T-helper 17 cell (primary cell): ENCODE data around the gene OR10A5. TPM values are rescaled to one million over a fixed set of nuclear protein-coding genes. Genes with fewer than 3 reads are reported as not detected.
"Not testable (repeated sequence)": the region's sequence is repeated elsewhere in the genome, so short reads cannot be mapped to it uniquely, and the experiment has no call there.

Source experiments
- ATAC-seq: fragments of 150-1000 bp; cut with Tn5 transposase; 2 replicates; pipeline ENCODE4 v1.10.0; 2021; ENCODE audit warnings: mild to moderate bottlenecking, moderate library complexity
- DNase-seq, 3 donors: peaks; one replicate each; pipeline versions ENCODE4 v3.0.0 to v3.0.0-alpha.2; 2020 to 2021
- H3K9me3 ChIP-seq: one replicate; pipeline ENCODE4 v1.7.0; 2013; ENCODE audit warnings: low read length, mild to moderate bottlenecking; ENCODE audit not compliant: control insufficient read depth, poor library complexity, severe bottlenecking
- H3K27ac Mint-ChIP-seq: one replicate; pipeline ENCODE4 v1.8.0; 2022; ENCODE audit warnings: mild to moderate bottlenecking, moderate library complexity, mixed read lengths
- H3K27me3 Mint-ChIP-seq: one replicate; pipeline ENCODE4 v1.8.0; 2022; ENCODE audit warnings: mixed read lengths
- H3K36me3 Mint-ChIP-seq: one replicate; pipeline ENCODE4 v1.8.0; 2022; ENCODE audit warnings: low read depth, mixed read lengths
- H3K4me1 Mint-ChIP-seq: one replicate; pipeline ENCODE4 v1.8.0; 2022; ENCODE audit warnings: mild to moderate bottlenecking, mixed read lengths
- H3K4me3 Mint-ChIP-seq: one replicate; pipeline ENCODE4 v1.8.0; 2022; ENCODE audit warnings: mild to moderate bottlenecking, moderate library complexity, mixed read lengths
- total RNA-seq, 4 donors: library from RNA in 2 of 4; stranded (reverse) in 2 of 4; gene quantifications; one replicate each; pipeline ENCODE4 v1.2.3 and lab custom pipeline; 2022 to 2026

The OR10A5 gene
- total RNA-seq, 2 donors from 2014 or later: not detected

GRCh38 chr11:6843670-6844069 lies 1.8 kb upstream of the OR10A5 start:
- Mint-ChIP-seq H3K4me1 (no peaks in the 10 kb centered on the region), H3K27ac (no peak overlapping the region), H3K36me3 (peaks cover 2% of the 10 kb centered on the region), H3K4me3 (no peak overlapping the region), H3K27me3 (peaks cover 31% of the 10 kb centered on the region)
- ATAC-seq (no peak), DNase-seq (no peak)
- H3K9me3 ChIP-seq: no peaks in the 10 kb centered on the region

GRCh38 chr11:6844356-6844755 lies 1.1 kb upstream of the OR10A5 start:
- Mint-ChIP-seq H3K27ac (no peak overlapping the region), H3K36me3 (peaks cover 2% of the 10 kb centered on the region)
- no peak for DNase-seq

GRCh38 chr11:6850526-6850925 lies 5.0 kb downstream of the OR10A5 start:
- no peak for ATAC-seq
- no peak overlapping the region for H3K4me3 Mint-ChIP-seq

More at GRCh38 chr11:6844356-6844755, 1.1 kb upstream of the OR10A5 start:
- H3K4me1 Mint-ChIP-seq: no peaks in the 10 kb centered on the region
- ATAC-seq: no peak
- H3K9me3 ChIP-seq: no peaks in the 10 kb centered on the region
- peaks cover 31% of the 10 kb centered on the region for H3K27me3 Mint-ChIP-seq
- no peak overlapping the region for H3K4me3 Mint-ChIP-seq

GRCh38 chr11:6854801-6855200 lies 9.3 kb downstream of the OR10A5 start:
- not testable (repeated sequence) for ATAC-seq, H3K4me3 Mint-ChIP-seq, H3K27ac Mint-ChIP-seq, H3K27me3 Mint-ChIP-seq, H3K4me1 Mint-ChIP-seq, H3K9me3 ChIP-seq, H3K36me3 Mint-ChIP-seq, DNase-seq

More at GRCh38 chr11:6850526-6850925, 5.0 kb downstream of the OR10A5 start:
- H3K9me3 ChIP-seq: no peaks in the 10 kb centered on the region
- H3K36me3 Mint-ChIP-seq: no peaks in the 10 kb centered on the region
- no peak for DNase-seq
- peaks cover 15% of the 10 kb centered on the region for H3K27me3 Mint-ChIP-seq
- H3K27ac Mint-ChIP-seq: no peak overlapping the region
- no peaks in the 10 kb centered on the region for H3K4me1 Mint-ChIP-seq

GRCh38 chr11:6855971-6856541 lies 10.6 kb downstream of the OR10A5 start:
- no peak overlapping the region for H3K27ac Mint-ChIP-seq

GRCh38 chr11:6856871-6857270 lies 11.4 kb downstream of the OR10A5 start:
- Mint-ChIP-seq H3K27me3 (peaks cover 5% of the 10 kb centered on the region), H3K4me1 (no peaks in the 10 kb centered on the region), H3K27ac (no peak overlapping the region), H3K4me3 (no peak overlapping the region), H3K36me3 (no peaks in the 10 kb centered on the region)
- ATAC-seq (no peak), DNase-seq (no peak)
- H3K9me3 ChIP-seq: no peaks in the 10 kb centered on the region

More at GRCh38 chr11:6855971-6856541, 10.6 kb downstream of the OR10A5 start:
- Mint-ChIP-seq H3K27me3 (peaks cover 5% of the 10 kb centered on the region), H3K4me1 (no peaks in the 10 kb centered on the region), H3K4me3 (no peak overlapping the region), H3K36me3 (no peaks in the 10 kb centered on the region)
- ATAC-seq (no peak), DNase-seq (no peak)
- H3K9me3 ChIP-seq: no peaks in the 10 kb centered on the region

- no peaks in the 10 kb centered on the region for H3K36me3 Mint-ChIP-seq
- H3K27ac Mint-ChIP-seq: no peak within 1 kb of the TSS
- no peak for DNase-seq
- peaks cover 5% of the 10 kb centered on the region for H3K27me3 Mint-ChIP-seq
- no peak within 1 kb of the TSS for H3K4me3 Mint-ChIP-seq
- ATAC-seq: no peak
- no peaks in the 10 kb centered on the region for H3K4me1 Mint-ChIP-seq
- H3K9me3 ChIP-seq: no peaks in the 10 kb centered on the region
Measured at GRCh38 chr11:6862961-6863360, 17.5 kb downstream of the OR10A5 start, which contains the start of gene OR10A2. Gene OR10A2 (plus strand): TSS chr11:6863057. CDS start chr11:6869755, 6,698 bp downstream.

GRCh38 chr11:6864438-6864837 lies 19.0 kb downstream of the OR10A5 start:
- H3K4me1 Mint-ChIP-seq: no peaks in the 10 kb centered on the region

GRCh38 chr11:6871278-6871677 lies 25.8 kb downstream of the OR10A5 start:
- Mint-ChIP-seq H3K4me3 (no peak overlapping the region), H3K36me3 (peaks cover 2% of the 10 kb centered on the region), H3K4me1 (no peaks in the 10 kb centered on the region), H3K27ac (no peak overlapping the region), H3K27me3 (peaks cover 33% of the 10 kb centered on the region)
- DNase-seq (no peak), ATAC-seq (no peak)
- no peaks in the 10 kb centered on the region for H3K9me3 ChIP-seq

More at GRCh38 chr11:6864438-6864837, 19.0 kb downstream of the OR10A5 start:
- Mint-ChIP-seq H3K4me3 (no peak overlapping the region), H3K27me3 (peaks cover 6% of the 10 kb centered on the region), H3K36me3 (no peaks in the 10 kb centered on the region), H3K27ac (no peak overlapping the region)
- ATAC-seq (no peak), DNase-seq (no peak)
- H3K9me3 ChIP-seq: no peaks in the 10 kb centered on the region

GRCh38 chr11:6875761-6876160 lies 30.3 kb downstream of the OR10A5 start:
- peaks cover 42% of the 10 kb centered on the region for H3K27me3 Mint-ChIP-seq
- H3K4me3 Mint-ChIP-seq: no peak overlapping the region
- DNase-seq (no peak), ATAC-seq (no peak)
- peaks cover 2% of the 10 kb centered on the region for H3K36me3 Mint-ChIP-seq
- H3K4me1 Mint-ChIP-seq: no peaks in the 10 kb centered on the region
- no peak overlapping the region for H3K27ac Mint-ChIP-seq
- no peaks in the 10 kb centered on the region for H3K9me3 ChIP-seq

GRCh38 chr11:6876325-6876724 lies 30.8 kb downstream of the OR10A5 start, which contains the start of gene OR10A4:
Gene OR10A4 (plus strand): TSS chr11:6876625. CDS start chr11:6876648, 23 bp downstream.
- no peak for ATAC-seq
- no peak for DNase-seq
- Mint-ChIP-seq H3K4me1 (no peaks in the 10 kb centered on the region), H3K36me3 (peaks cover under 1% of the 10 kb centered on the region), H3K27ac (no peak within 1 kb of the TSS), H3K4me3 (no peak within 1 kb of the TSS), H3K27me3 (peaks cover 44% of the 10 kb centered on the region)
- no peaks in the 10 kb centered on the region for H3K9me3 ChIP-seq

- H3K9me3 ChIP-seq: no peaks in the 10 kb centered on the region
- H3K4me3 Mint-ChIP-seq: no peak overlapping the region
- H3K4me1 Mint-ChIP-seq: no peaks in the 10 kb centered on the region
- H3K27ac Mint-ChIP-seq: no peak overlapping the region
- no peaks in the 10 kb centered on the region for H3K36me3 Mint-ChIP-seq
- DNase-seq: no peak
- no peak for ATAC-seq
- peaks cover 46% of the 10 kb centered on the region for H3K27me3 Mint-ChIP-seq
Measured at GRCh38 chr11:6876914-6877313, 31.4 kb downstream of the OR10A5 start.

GRCh38 chr11:6882751-6883150 lies 37.3 kb downstream of the OR10A5 start:
- Mint-ChIP-seq H3K27me3 (peaks cover 56% of the 10 kb centered on the region), H3K27ac (no peak overlapping the region), H3K4me1 (no peaks in the 10 kb centered on the region), H3K36me3 (peaks cover 2% of the 10 kb centered on the region), H3K4me3 (no peak overlapping the region)
- no peaks in the 10 kb centered on the region for H3K9me3 ChIP-seq
- ATAC-seq (no peak), DNase-seq (no peak)

- not testable (repeated sequence) for H3K9me3 ChIP-seq, H3K4me3 Mint-ChIP-seq, DNase-seq, H3K4me1 Mint-ChIP-seq, H3K27ac Mint-ChIP-seq, ATAC-seq, H3K36me3 Mint-ChIP-seq
- peaks cover 56% of the 10 kb centered on the region for H3K27me3 Mint-ChIP-seq
Measured at GRCh38 chr11:6887711-6888110, 42.2 kb downstream of the OR10A5 start.
